Measurements from ENCODE around the gene PIK3CB.

PIK3CB gene

DNA sequence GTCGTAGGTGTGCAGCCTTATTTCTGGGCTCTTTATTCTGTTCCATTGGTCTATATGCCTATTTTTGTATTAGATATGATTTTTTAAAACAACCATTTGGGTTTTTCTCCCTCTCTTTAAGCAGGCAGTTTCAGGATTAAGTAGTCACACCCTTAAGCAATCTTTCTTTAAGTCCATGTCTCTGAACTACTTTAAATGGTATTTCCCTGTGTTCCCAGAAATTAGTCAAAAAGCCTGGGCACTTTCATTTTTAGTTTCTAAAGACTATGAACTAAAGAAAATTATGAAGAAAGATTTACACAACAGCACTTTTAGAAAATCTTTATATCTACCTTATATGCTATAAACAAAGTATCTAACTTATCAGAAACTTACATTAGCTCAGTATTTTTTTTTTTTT, 115.9 kb downstream of the PIK3CB start:
- TF ChIP-seq EZH2phosphoT487 (IDR thresholded peaks at IDR 0.05; ENCODE audit: low read length), result no peak
- TF ChIP-seq, protein P1, sequence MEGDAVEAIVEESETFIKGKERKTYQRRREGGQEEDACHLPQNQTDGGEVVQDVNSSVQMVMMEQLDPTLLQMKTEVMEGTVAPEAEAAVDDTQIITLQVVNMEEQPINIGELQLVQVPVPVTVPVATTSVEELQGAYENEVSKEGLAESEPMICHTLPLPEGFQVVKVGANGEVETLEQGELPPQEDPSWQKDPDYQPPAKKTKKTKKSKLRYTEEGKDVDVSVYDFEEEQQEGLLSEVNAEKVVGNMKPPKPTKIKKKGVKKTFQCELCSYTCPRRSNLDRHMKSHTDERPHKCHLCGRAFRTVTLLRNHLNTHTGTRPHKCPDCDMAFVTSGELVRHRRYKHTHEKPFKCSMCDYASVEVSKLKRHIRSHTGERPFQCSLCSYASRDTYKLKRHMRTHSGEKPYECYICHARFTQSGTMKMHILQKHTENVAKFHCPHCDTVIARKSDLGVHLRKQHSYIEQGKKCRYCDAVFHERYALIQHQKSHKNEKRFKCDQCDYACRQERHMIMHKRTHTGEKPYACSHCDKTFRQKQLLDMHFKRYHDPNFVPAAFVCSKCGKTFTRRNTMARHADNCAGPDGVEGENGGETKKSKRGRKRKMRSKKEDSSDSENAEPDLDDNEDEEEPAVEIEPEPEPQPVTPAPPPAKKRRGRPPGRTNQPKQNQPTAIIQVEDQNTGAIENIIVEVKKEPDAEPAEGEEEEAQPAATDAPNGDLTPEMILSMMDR (IDR thresholded peaks at IDR 0.05; ENCODE audit: low read length), result no peak
- no peak for TF ChIP-seq EZH2 (optimal IDR thresholded peaks at IDR 0.05; ENCODE audit: low read depth, low read length)
- no peaks in the 10 kb centered on the region for H4K20me1 ChIP-seq (ENCODE audit: insufficient read depth, low read length)
- no peak overlapping the region for H3K9ac ChIP-seq (ENCODE audit: low read length)
- H3K9me2 ChIP-seq (replicated peaks; ENCODE audit: insufficient read depth, low read length), result no peaks in the 10 kb centered on the region
- no peak overlapping the region for H3K4me2 ChIP-seq (ENCODE audit: low read depth, low read length)
- H3K27ac ChIP-seq (ENCODE audit: low read length), result no peak overlapping the region
- H3K79me2 ChIP-seq (ENCODE audit: low read length), result no peaks in the 10 kb centered on the region
- no peaks in the 10 kb centered on the region for H3K36me3 ChIP-seq (replicated peaks; ENCODE audit: insufficient read depth, low read length)
- H3K4me3 ChIP-seq (ENCODE audit: low read length), result no peak overlapping the region
- no peaks in the 10 kb centered on the region for H3K4me1 ChIP-seq (ENCODE audit: low read length)
- no peaks in the 10 kb centered on the region for H3K27me3 ChIP-seq (replicated peaks; ENCODE audit: insufficient read depth, low read length)
- no peaks in the 10 kb centered on the region for H3K9me3 ChIP-seq (replicated peaks; ENCODE audit: insufficient read depth, low read length)
- DNase-seq, result no peak
- no peaks in the 10 kb centered on the region for H3F3A ChIP-seq (ENCODE audit: insufficient read depth, low read length)
- H2AFZ ChIP-seq (ENCODE audit: low read length), result no peak overlapping the region

DNA sequence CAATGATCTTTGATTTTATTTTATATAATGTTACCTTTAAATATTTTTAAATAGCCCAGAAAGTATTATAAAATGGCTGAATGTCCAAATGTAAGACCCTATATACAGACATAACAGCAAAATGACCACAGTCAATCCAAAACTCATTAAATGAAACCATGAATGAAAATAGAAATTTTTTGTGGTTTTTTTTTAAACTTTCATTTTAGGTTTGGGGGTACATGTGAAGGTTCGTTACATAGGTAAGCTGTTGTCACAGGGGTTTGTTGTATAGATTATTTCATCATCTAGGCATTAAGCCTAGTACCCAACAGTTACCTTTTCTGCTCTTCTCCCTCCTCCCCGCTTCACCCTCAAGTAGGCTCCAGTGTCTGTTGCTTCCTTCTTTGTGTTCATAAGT, 117.4 kb downstream of the PIK3CB start:
- no peak overlapping the region for H3K4me3 ChIP-seq (ENCODE audit: low read length)

DNA sequence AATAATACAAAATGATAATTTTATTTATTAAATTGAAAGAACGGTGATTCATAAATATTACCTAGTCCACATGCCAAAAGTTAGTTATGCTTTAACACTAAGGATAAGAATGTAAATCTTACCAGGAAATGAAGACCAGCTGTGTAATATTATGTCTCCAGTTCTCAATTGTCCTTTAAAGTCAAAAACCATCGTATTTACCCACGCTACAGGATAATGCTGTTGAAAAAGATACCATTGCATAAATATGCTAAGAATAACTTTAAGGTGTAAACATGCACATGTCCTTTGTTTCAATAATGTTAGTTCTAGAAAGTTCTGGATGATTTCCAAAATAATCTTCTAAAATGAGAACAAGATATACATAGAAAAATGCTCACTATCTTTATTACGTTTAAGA, 122.6 kb downstream of the PIK3CB start:
- H3K36me3 ChIP-seq (replicated peaks; ENCODE audit: insufficient read depth, low read length), result no peaks in the 10 kb centered on the region
- H3K9ac ChIP-seq (ENCODE audit: low read length), result no peak overlapping the region
- no peak overlapping the region for H3K4me2 ChIP-seq (ENCODE audit: low read depth, low read length)
- TF ChIP-seq, protein P1 (IDR thresholded peaks at IDR 0.05; ENCODE audit: low read length), result no peak
- TF ChIP-seq EZH2 (optimal IDR thresholded peaks at IDR 0.05; ENCODE audit: low read depth, low read length) (no peak), EZH2phosphoT487 (IDR thresholded peaks at IDR 0.05; ENCODE audit: low read length) (no peak)
- no peak overlapping the region for H3K27ac ChIP-seq (ENCODE audit: low read length)
- H3K9me3 ChIP-seq (replicated peaks; ENCODE audit: insufficient read depth, low read length), result no peaks in the 10 kb centered on the region
- H3K4me1 ChIP-seq (ENCODE audit: low read length), result no peaks in the 10 kb centered on the region
- DNase-seq, result no peak
- H3K27me3 ChIP-seq (replicated peaks; ENCODE audit: insufficient read depth, low read length), result no peaks in the 10 kb centered on the region
- H4K20me1 ChIP-seq (ENCODE audit: insufficient read depth, low read length), result no peaks in the 10 kb centered on the region
- H3K79me2 ChIP-seq (ENCODE audit: low read length), result no peaks in the 10 kb centered on the region
- no peak overlapping the region for H2AFZ ChIP-seq (ENCODE audit: low read length)
- H3F3A ChIP-seq (ENCODE audit: insufficient read depth, low read length), result no peaks in the 10 kb centered on the region
- no peak overlapping the region for H3K4me3 ChIP-seq (ENCODE audit: low read length)
- H3K9me2 ChIP-seq (replicated peaks; ENCODE audit: insufficient read depth, low read length), result no peaks in the 10 kb centered on the region

More for the DNA sequence above, 117.4 kb downstream of the PIK3CB start:
- Histone ChIP-seq H3F3A (ENCODE audit: insufficient read depth, low read length) (no peaks in the 10 kb centered on the region), H2AFZ (ENCODE audit: low read length) (no peak overlapping the region), H3K4me2 (ENCODE audit: low read depth, low read length) (no peak overlapping the region), H4K20me1 (ENCODE audit: insufficient read depth, low read length) (no peaks in the 10 kb centered on the region), H3K27ac (ENCODE audit: low read length) (no peak overlapping the region), H3K9me2 (replicated peaks; ENCODE audit: insufficient read depth, low read length) (no peaks in the 10 kb centered on the region), H3K27me3 (replicated peaks; ENCODE audit: insufficient read depth, low read length) (no peaks in the 10 kb centered on the region), H3K36me3 (replicated peaks; ENCODE audit: insufficient read depth, low read length) (no peaks in the 10 kb centered on the region), H3K79me2 (ENCODE audit: low read length) (no peaks in the 10 kb centered on the region), H3K9me3 (replicated peaks; ENCODE audit: insufficient read depth, low read length) (no peaks in the 10 kb centered on the region), H3K4me1 (ENCODE audit: low read length) (no peaks in the 10 kb centered on the region), H3K9ac (ENCODE audit: low read length) (no peak overlapping the region)
- TF ChIP-seq EZH2phosphoT487 (IDR thresholded peaks at IDR 0.05; ENCODE audit: low read length), result no peak
- TF ChIP-seq, protein P1 (IDR thresholded peaks at IDR 0.05; ENCODE audit: low read length), result no peak
- TF ChIP-seq EZH2 (optimal IDR thresholded peaks at IDR 0.05; ENCODE audit: low read depth, low read length), result no peak
- no peak for DNase-seq
